ENCODE measurements around the gene ERCC5.

The ERCC5 gene

DNA sequence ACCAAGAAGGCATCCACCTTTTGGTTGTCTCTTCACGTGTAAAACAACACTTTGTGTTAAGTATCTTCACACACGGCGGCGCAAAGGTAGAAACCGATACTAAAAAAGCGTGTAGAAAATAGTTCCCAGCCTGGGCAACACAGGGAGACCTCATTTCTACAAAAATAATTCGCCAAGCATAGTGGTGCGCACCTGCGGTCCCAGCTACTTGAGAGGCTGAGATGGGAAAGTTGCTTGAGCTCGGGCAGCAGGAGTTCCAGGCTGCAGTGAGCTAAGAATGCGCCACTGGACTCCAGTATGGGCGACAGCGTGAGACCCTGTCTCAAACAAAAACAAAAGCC, 573 bp upstream of the ERCC5 start:
- Histone ChIP-seq H3K4me3 (ENCODE audit: low read length) (peak overlapping the region; percentile 89; the same call in 1 of the 2 replicates), H3K36me3 (ENCODE audit: control insufficient read depth, insufficient read depth, low read length) (no peaks in the 10 kb centered on the region), H3K27ac (ENCODE audit: low read length) (no peak overlapping the region), H3K9me3 (ENCODE audit: control insufficient read depth, insufficient read depth, low read length) (no peaks in the 10 kb centered on the region), H3K4me1 (ENCODE audit: control insufficient read depth, insufficient read depth, low read length) (no peaks in the 10 kb centered on the region), H3K27me3 (ENCODE audit: control insufficient read depth, insufficient read depth, low read length) (no peaks in the 10 kb centered on the region)
- no CpG with 5 or more reads among the region's 13 CpGs for WGBS (ENCODE audit: insufficient coverage, insufficient read length)
- DNase-seq (ENCODE audit: low read depth, low spot score) = no peak

DNA sequence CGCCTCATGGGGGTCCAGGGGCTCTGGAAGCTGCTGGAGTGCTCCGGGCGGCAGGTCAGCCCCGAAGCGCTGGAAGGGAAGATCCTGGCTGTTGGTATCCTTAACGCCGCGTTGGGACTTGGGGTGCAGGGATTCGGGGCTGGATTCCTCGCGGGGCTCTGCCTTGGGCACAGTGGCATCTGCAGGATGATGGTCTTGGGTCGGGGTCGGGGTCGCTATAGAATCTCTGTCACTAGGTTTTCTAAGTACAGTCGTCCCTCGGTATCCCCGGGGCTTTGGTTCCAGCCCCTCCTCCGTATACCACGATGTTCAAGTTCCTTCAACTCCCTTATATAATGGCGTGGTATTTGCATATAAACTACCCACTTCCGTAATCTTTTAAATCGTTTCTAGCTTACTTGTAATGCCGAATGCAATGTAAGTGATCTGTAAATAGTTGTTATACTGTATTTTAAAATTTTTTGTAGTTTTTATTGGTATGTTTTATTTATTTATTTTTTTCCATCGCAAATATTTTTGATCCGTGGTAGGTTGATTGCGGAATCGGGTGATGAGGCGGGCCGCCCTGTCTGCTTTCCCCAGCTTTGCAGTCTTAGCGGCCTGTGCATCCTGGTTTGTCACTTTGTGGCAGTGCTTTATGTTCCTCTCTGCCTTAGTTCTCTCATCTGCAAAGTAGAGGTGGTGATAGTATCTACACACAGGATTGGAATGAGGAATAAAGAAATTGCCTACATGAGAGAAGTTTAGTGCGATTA, 606 bp downstream of the ERCC5 start:
- peak overlapping the region; percentile 89 for H3K4me3 ChIP-seq (ENCODE audit: low read length)
- no peaks in the 10 kb centered on the region for H3K36me3 ChIP-seq (ENCODE audit: control insufficient read depth, insufficient read depth, low read length)
- H3K27me3 ChIP-seq (ENCODE audit: control insufficient read depth, insufficient read depth, low read length) = no peaks in the 10 kb centered on the region
- no peaks in the 10 kb centered on the region for H3K4me1 ChIP-seq (ENCODE audit: control insufficient read depth, insufficient read depth, low read length)
- H3K27ac ChIP-seq (ENCODE audit: low read length) = no peak overlapping the region
- no CpG with 5 or more reads among the region's 31 CpGs for WGBS (ENCODE audit: insufficient coverage, insufficient read length)
- no peaks in the 10 kb centered on the region for H3K9me3 ChIP-seq (ENCODE audit: control insufficient read depth, insufficient read depth, low read length)
- no peak for DNase-seq (ENCODE audit: low read depth, low spot score)

DNA sequence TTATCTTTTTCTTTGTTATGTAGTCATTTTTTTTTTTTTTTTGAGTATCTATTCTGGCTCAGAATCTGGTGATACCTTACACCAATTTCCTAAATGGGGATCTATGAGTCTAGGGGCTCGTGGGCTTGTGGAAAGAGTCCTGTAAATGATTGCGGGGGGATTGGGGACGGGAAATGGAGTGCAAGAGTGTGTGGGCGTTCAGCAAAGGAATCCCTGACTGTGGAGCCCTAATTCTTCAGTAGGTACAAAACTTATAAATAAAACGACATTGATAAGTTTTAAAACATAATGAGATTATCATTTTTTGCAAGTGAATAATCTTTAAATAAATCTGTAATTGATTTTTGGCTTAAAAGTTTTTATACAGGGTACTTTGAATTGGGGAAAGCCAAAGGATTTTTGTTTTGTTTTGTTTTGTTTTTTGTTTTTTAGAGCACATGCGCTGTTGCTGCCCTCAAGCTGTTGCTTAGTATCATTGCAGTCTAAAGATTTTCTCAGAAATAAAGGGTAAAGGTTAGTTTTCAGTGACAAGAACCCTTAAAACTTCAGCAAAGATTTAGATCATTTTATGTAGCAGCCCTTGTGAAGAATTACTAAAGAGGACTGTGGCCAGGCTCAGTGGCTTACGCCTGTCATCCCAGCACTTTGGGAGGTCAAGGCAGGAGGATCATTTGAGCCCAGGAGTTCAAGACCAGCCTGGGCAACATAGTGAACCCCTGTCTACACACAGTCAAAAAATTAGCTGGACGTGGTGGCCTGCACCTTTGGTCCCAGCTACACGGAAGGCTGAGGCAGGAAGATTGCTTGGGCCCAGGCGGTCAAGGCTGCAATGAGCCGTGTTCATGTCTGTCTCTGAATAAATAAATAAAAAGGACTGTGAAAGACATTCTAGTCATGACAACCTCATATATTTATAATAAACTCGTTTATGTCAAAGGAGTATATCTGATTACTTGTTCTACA, 1.7 kb downstream of the ERCC5 start:
- H3K4me3 ChIP-seq (ENCODE audit: low read length) = no peak overlapping the region
- no CpG with 5 or more reads among the region's 12 CpGs for WGBS (ENCODE audit: insufficient coverage, insufficient read length)
- no peak for DNase-seq (ENCODE audit: low read depth, low spot score)
- H3K9me3 ChIP-seq (ENCODE audit: control insufficient read depth, insufficient read depth, low read length) = no peaks in the 10 kb centered on the region
- H3K27me3 ChIP-seq (ENCODE audit: control insufficient read depth, insufficient read depth, low read length) = no peaks in the 10 kb centered on the region
- H3K4me1 ChIP-seq (ENCODE audit: control insufficient read depth, insufficient read depth, low read length) = no peaks in the 10 kb centered on the region
- H3K27ac ChIP-seq (ENCODE audit: low read length) = no peak overlapping the region
- H3K36me3 ChIP-seq (ENCODE audit: control insufficient read depth, insufficient read depth, low read length) = no peaks in the 10 kb centered on the region

- no peak overlapping the region for H3K4me3 ChIP-seq (ENCODE audit: low read length)
- WGBS (ENCODE audit: insufficient coverage, insufficient read length) = no CpG with 5 or more reads among the region's 6 CpGs
- H3K36me3 ChIP-seq (ENCODE audit: control insufficient read depth, insufficient read depth, low read length) = no peaks in the 10 kb centered on the region
- no peak overlapping the region for H3K27ac ChIP-seq (ENCODE audit: low read length)
- H3K27me3 ChIP-seq (ENCODE audit: control insufficient read depth, insufficient read depth, low read length) = no peaks in the 10 kb centered on the region
- no peak for DNase-seq (ENCODE audit: low read depth, low spot score)
- no peaks in the 10 kb centered on the region for H3K4me1 ChIP-seq (ENCODE audit: control insufficient read depth, insufficient read depth, low read length)
- H3K9me3 ChIP-seq (ENCODE audit: control insufficient read depth, insufficient read depth, low read length) = no peaks in the 10 kb centered on the region
Measured at GRCh38 chr13:102848956-102849355, 3.1 kb downstream of the ERCC5 start.

- H3K4me1 ChIP-seq (ENCODE audit: control insufficient read depth, insufficient read depth, low read length) = no peaks in the 10 kb centered on the region
- no CpG with 5 or more reads among the region's 3 CpGs for WGBS (ENCODE audit: insufficient coverage, insufficient read length)
- no peaks in the 10 kb centered on the region for H3K9me3 ChIP-seq (ENCODE audit: control insufficient read depth, insufficient read depth, low read length)
- no peak overlapping the region for H3K4me3 ChIP-seq (ENCODE audit: low read length)
- H3K36me3 ChIP-seq (ENCODE audit: control insufficient read depth, insufficient read depth, low read length) = peaks cover 3% of the 10 kb centered on the region; the same call in 1 of the 2 replicates
- no peaks in the 10 kb centered on the region for H3K27me3 ChIP-seq (ENCODE audit: control insufficient read depth, insufficient read depth, low read length)
- no peak for DNase-seq (ENCODE audit: low read depth, low spot score)
- no peak overlapping the region for H3K27ac ChIP-seq (ENCODE audit: low read length)
Measured at GRCh38 chr13:102852556-102852955, 6.7 kb downstream of the ERCC5 start.

GRCh38 chr13:102854675-102855074, 8.8 kb downstream of the ERCC5 start:
- no peaks in the 10 kb centered on the region for H3K9me3 ChIP-seq (ENCODE audit: control insufficient read depth, insufficient read depth, low read length)
- no peak overlapping the region for H3K27ac ChIP-seq (ENCODE audit: low read length)

GRCh38 chr13:102856557-102856956, 10.7 kb downstream of the ERCC5 start:
- Histone ChIP-seq H3K4me3 (ENCODE audit: low read length) (no peak overlapping the region), H3K27ac (ENCODE audit: low read length) (no peak overlapping the region), H3K27me3 (ENCODE audit: control insufficient read depth, insufficient read depth, low read length) (no peaks in the 10 kb centered on the region), H3K4me1 (ENCODE audit: control insufficient read depth, insufficient read depth, low read length) (no peaks in the 10 kb centered on the region), H3K9me3 (ENCODE audit: control insufficient read depth, insufficient read depth, low read length) (no peaks in the 10 kb centered on the region), H3K36me3 (ENCODE audit: control insufficient read depth, insufficient read depth, low read length) (peaks cover 5% of the 10 kb centered on the region; the same call in 1 of the 2 replicates)
- DNase-seq (ENCODE audit: low read depth, low spot score) = no peak
- WGBS (ENCODE audit: insufficient coverage, insufficient read length) = no CpG with 5 or more reads among the region's 6 CpGs

More at GRCh38 chr13:102854675-102855074, 8.8 kb downstream of the ERCC5 start:
- Histone ChIP-seq H3K4me1 (ENCODE audit: control insufficient read depth, insufficient read depth, low read length) (no peaks in the 10 kb centered on the region), H3K27me3 (ENCODE audit: control insufficient read depth, insufficient read depth, low read length) (no peaks in the 10 kb centered on the region), H3K4me3 (ENCODE audit: low read length) (no peak overlapping the region), H3K36me3 (ENCODE audit: control insufficient read depth, insufficient read depth, low read length) (peaks cover 5% of the 10 kb centered on the region; the same call in 1 of the 2 replicates)
- no peak for DNase-seq (ENCODE audit: low read depth, low spot score)
- no CpG with 5 or more reads among the region's 7 CpGs for WGBS (ENCODE audit: insufficient coverage, insufficient read length)

DNA sequence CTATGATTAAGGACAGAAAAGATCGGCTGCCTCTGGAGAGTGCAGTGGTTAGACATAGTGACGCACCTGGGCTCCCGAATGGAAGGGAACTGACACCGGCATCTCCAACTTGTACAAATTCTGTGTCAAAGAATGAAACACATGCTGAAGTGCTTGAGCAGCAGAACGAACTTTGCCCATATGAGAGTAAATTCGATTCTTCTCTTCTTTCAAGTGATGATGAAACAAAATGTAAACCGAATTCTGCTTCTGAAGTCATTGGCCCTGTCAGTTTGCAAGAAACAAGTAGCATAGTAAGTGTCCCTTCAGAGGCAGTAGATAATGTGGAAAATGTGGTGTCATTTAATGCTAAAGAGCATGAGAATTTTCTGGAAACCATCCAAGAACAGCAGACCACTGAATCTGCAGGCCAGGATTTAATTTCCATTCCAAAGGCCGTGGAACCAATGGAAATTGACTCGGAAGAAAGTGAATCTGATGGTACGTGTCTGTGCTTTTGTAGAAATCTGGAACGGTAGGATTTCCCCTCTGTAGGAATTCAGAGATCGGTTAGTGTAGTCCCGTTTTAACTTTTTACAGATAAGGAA, 16.9 kb downstream of the ERCC5 start:
- Histone ChIP-seq H3K36me3 (ENCODE audit: control insufficient read depth, insufficient read depth, low read length) (peaks cover 18% of the 10 kb centered on the region), H3K27ac (ENCODE audit: low read length) (no peak overlapping the region)
- no CpG with 5 or more reads among the region's 13 CpGs for WGBS (ENCODE audit: insufficient coverage, insufficient read length)

GRCh38 chr13:102863590-102863989, 17.8 kb downstream of the ERCC5 start:
- no peaks in the 10 kb centered on the region for H3K27me3 ChIP-seq (ENCODE audit: control insufficient read depth, insufficient read depth, low read length)
- H3K4me3 ChIP-seq (ENCODE audit: low read length) = no peak overlapping the region
- DNase-seq (ENCODE audit: low read depth, low spot score) = no peak
- WGBS (ENCODE audit: insufficient coverage, insufficient read length) = no CpG with 5 or more reads among the region's 4 CpGs
- H3K4me1 ChIP-seq (ENCODE audit: control insufficient read depth, insufficient read depth, low read length) = no peaks in the 10 kb centered on the region
- H3K9me3 ChIP-seq (ENCODE audit: control insufficient read depth, insufficient read depth, low read length) = no peaks in the 10 kb centered on the region
- H3K27ac ChIP-seq (ENCODE audit: low read length) = no peak overlapping the region
- H3K36me3 ChIP-seq (ENCODE audit: control insufficient read depth, insufficient read depth, low read length) = peaks cover 18% of the 10 kb centered on the region

More for the DNA sequence above, 16.9 kb downstream of the ERCC5 start:
- H3K9me3 ChIP-seq (ENCODE audit: control insufficient read depth, insufficient read depth, low read length) = no peaks in the 10 kb centered on the region
- no peaks in the 10 kb centered on the region for H3K4me1 ChIP-seq (ENCODE audit: control insufficient read depth, insufficient read depth, low read length)
- H3K27me3 ChIP-seq (ENCODE audit: control insufficient read depth, insufficient read depth, low read length) = no peaks in the 10 kb centered on the region
- DNase-seq (ENCODE audit: low read depth, low spot score) = no peak
- H3K4me3 ChIP-seq (ENCODE audit: low read length) = no peak overlapping the region

DNA sequence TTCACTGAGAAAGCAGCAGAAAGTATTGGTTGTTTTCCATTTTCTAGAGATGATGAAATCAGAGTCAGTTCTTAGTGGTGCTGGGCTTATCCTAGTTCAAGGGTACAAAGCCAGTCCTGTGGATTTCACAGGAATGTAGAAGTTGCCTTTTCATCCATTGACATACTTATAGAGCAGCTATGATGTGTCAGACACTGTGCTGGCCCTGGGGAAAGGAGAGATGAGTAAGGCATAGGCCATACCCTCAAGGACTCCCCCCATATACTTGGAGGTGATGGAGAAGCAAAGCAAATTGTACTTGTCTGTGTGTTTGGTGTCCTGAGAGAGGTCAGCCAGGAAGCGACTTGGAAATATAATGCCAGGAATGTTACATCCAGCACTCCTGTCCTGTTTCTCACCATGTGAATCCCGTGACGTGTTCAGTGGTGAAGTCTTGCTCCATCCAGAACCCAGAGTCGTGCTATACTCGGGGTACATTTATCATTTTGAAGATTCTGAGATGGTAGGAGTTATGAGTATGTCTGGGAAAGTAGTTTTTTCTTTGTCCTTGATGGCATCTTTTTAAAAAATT, 22.6 kb downstream of the ERCC5 start:
- Histone ChIP-seq H3K4me3 (ENCODE audit: low read length) (no peak overlapping the region), H3K27ac (ENCODE audit: low read length) (no peak overlapping the region), H3K9me3 (ENCODE audit: control insufficient read depth, insufficient read depth, low read length) (no peaks in the 10 kb centered on the region), H3K4me1 (ENCODE audit: control insufficient read depth, insufficient read depth, low read length) (no peaks in the 10 kb centered on the region), H3K27me3 (ENCODE audit: control insufficient read depth, insufficient read depth, low read length) (no peaks in the 10 kb centered on the region), H3K36me3 (ENCODE audit: control insufficient read depth, insufficient read depth, low read length) (peaks cover 7% of the 10 kb centered on the region)
- no CpG with 5 or more reads among the region's 5 CpGs for WGBS (ENCODE audit: insufficient coverage, insufficient read length)
- no peak for DNase-seq (ENCODE audit: low read depth, low spot score)
